CD4-positive, alpha-beta memory T cell (primary cell): ENCODE results near the gene TMEM9. TPM values are rescaled to one million over a fixed set of nuclear protein-coding genes. Genes with fewer than 3 reads are reported as not detected.

Source experiments
- CTCF ChIA-PET: fragments of 350-600 bp; sonication (Branson Sonifier 250); formaldehyde crosslinking; loops from one replicate; lab custom pipeline; 2021; ENCODE audit warnings: inconsistent platforms; ENCODE audit not compliant: partially characterized antibody; lab: Charles Lee
- POLR2A ChIA-PET: fragments of 350-600 bp; sonication (Branson Sonifier 250); formaldehyde crosslinking; loops from one replicate; lab custom pipeline; 2021; ENCODE audit not compliant: partially characterized antibody; lab: Charles Lee
- DNase-seq, 5 donors: peaks; one replicate each; pipeline versions ENCODE4 v3.0.0 to v3.0.0-alpha.2; 2020 to 2022; ENCODE audit warnings: mixed read lengths in 1 of 5
- H3K27ac ChIP-seq: one replicate; pipeline ENCODE4 v1.7.0; 2013; ENCODE audit warnings: low read depth, low read length
- H3K27me3 ChIP-seq: 2 replicates; pipeline ENCODE4 v1.7.0; 2013; ENCODE audit warnings: mild to moderate bottlenecking, low read length, moderate library complexity; ENCODE audit not compliant: insufficient read depth
- H3K36me3 ChIP-seq: 2 replicates; pipeline ENCODE4 v1.7.0; 2013; ENCODE audit warnings: mild to moderate bottlenecking, low read length, moderate library complexity; ENCODE audit not compliant: insufficient read depth
- H3K4me1 ChIP-seq: 2 replicates; pipeline ENCODE4 v1.7.0; 2013; ENCODE audit warnings: mild to moderate bottlenecking, low read length, moderate library complexity; ENCODE audit not compliant: insufficient read depth
- H3K4me3 ChIP-seq, 2 donors: one replicate each; pipeline ENCODE4 v1.7.0; 2013; ENCODE audit warnings: low read length in 2 of 2, mild to moderate bottlenecking in 1 of 2
- H3K9me3 ChIP-seq, 2 donors: one replicate each; pipeline ENCODE4 v1.7.0; 2013; ENCODE audit warnings: low read length in 2 of 2, control low read depth in 1 of 2; ENCODE audit not compliant: control insufficient read depth in 1 of 2
- H3K27ac Mint-ChIP-seq, 7 donors: one replicate each; pipeline ENCODE4 v1.8.0; 2020 to 2021; ENCODE audit warnings: mixed read lengths in 7 of 7, mild to moderate bottlenecking in 6 of 7, inconsistent platforms in 3 of 7, moderate library complexity in 3 of 7
- H3K27me3 Mint-ChIP-seq, 2 donors: one replicate each; pipeline ENCODE4 v1.8.0; 2020 to 2021; ENCODE audit warnings: mixed read lengths in 2 of 2
- H3K36me3 Mint-ChIP-seq, 2 donors: one replicate each; pipeline ENCODE4 v1.8.0; 2020 to 2021; ENCODE audit warnings: mixed read lengths in 2 of 2, inconsistent platforms in 1 of 2, mild to moderate bottlenecking in 1 of 2
- H3K4me1 Mint-ChIP-seq, 4 donors: one replicate each; pipeline ENCODE4 v1.8.0; 2020 to 2021; ENCODE audit warnings: mixed read lengths in 4 of 4, mild to moderate bottlenecking in 1 of 4
- H3K4me3 Mint-ChIP-seq, 8 donors: one replicate each; pipeline ENCODE4 v1.8.0; 2020 to 2021; ENCODE audit warnings: mixed read lengths in 8 of 8, mild to moderate bottlenecking in 7 of 8, moderate library complexity in 6 of 8, inconsistent platforms in 3 of 8
- H3K9me3 Mint-ChIP-seq, 8 donors: one replicate each; pipeline ENCODE4 v1.8.0; 2020 to 2021; ENCODE audit warnings: mixed read lengths in 8 of 8, mild to moderate bottlenecking in 5 of 8, inconsistent platforms in 3 of 8, moderate library complexity in 1 of 8
- intact Hi-C: fragments of 100-400 bp; cut with micrococcal nuclease; formaldehyde crosslinking; loops from one replicate; pipeline ENCODE4 v1.15.1; 2023
- polyA plus RNA-seq, 2 donors: library from polyadenylated mRNA; unstranded; fragments of 300-500 nt; fragmentation: Illumina TruSeq; gene quantifications; one replicate each; pipeline ENCODE4 v1.2.3, GENCODE V29; 2021
- total RNA-seq, 2 experiments: library from RNA; stranded (reverse); gene quantifications; one replicate each; pipeline ENCODE4 v1.2.3, GENCODE V29; 2021

The TMEM9 gene
- total and polyA plus RNA-seq, 4 experiments from 2014 or later: 20.6 to 64.3 (median 23.3) TPM

- Histone ChIP-seq H3K4me1 (no peaks in the 10 kb centered on the region), H3K4me3 (no peak overlapping the region), H3K27me3 (no peaks in the 10 kb centered on the region), H3K36me3 (no peaks in the 10 kb centered on the region), H3K9me3 (no peaks in the 10 kb centered on the region), H3K27ac (no peak overlapping the region)
- ChIA-PET CTCF (no interaction called here), POLR2A (no interaction called here)
- DNase-seq: no peak
- peaks cover 13 to 20% of the 10 kb centered on the region in 2 donors for H3K27me3 Mint-ChIP-seq
- no peaks in the 10 kb centered on the region for H3K4me1 Mint-ChIP-seq
- no peak overlapping the region for H3K27ac Mint-ChIP-seq
- intact Hi-C loops: loop anchor here (5.0 kb wide), 1 partner anchor 42 kb away; no protein-coding TSS in a partner anchor
- no peaks in the 10 kb centered on the region for H3K36me3 Mint-ChIP-seq
- H3K9me3 Mint-ChIP-seq: no peaks in the 10 kb centered on the region
- H3K4me3 Mint-ChIP-seq: no peak overlapping the region
Observed at GRCh38 chr1:201189085-201189484, 34.8 kb upstream of the TMEM9 start.

- DNase-seq: no peak
- Mint-ChIP-seq H3K27me3 (peaks cover 12 to 23% of the 10 kb centered on the region in 2 donors), H3K4me3 (no peak overlapping the region), H3K27ac (no peak overlapping the region), H3K9me3 (no peaks in the 10 kb centered on the region), H3K4me1 (no peaks in the 10 kb centered on the region), H3K36me3 (no peaks in the 10 kb centered on the region)
- intact Hi-C loops: loop anchor here (5.0 kb wide), 1 partner anchor 39 kb away; no protein-coding TSS in a partner anchor
- H3K4me3 ChIP-seq: no peak overlapping the region
- CTCF ChIA-PET: no interaction called here
- H3K36me3 ChIP-seq: no peaks in the 10 kb centered on the region
- no peaks in the 10 kb centered on the region for H3K27me3 ChIP-seq
- H3K4me1 ChIP-seq: no peaks in the 10 kb centered on the region
- POLR2A ChIA-PET: no interaction called here
- no peak overlapping the region for H3K27ac ChIP-seq
- no peaks in the 10 kb centered on the region for H3K9me3 ChIP-seq
Observed at GRCh38 chr1:201186192-201186591, 31.9 kb upstream of the TMEM9 start.

GRCh38 chr1:201185527-201186128 is 31.4 kb upstream of the TMEM9 start:
- no peaks in the 10 kb centered on the region for H3K4me1 Mint-ChIP-seq
- no peaks in the 10 kb centered on the region for H3K27me3 ChIP-seq
- no peaks in the 10 kb centered on the region for H3K4me1 ChIP-seq
- intact Hi-C loops: loop anchor here (5.0 kb wide), 1 partner anchor 38 kb away; no protein-coding TSS in a partner anchor
- no peaks in the 10 kb centered on the region for H3K36me3 ChIP-seq
- peaks cover 12 to 21% of the 10 kb centered on the region in 2 donors for H3K27me3 Mint-ChIP-seq
- no peak overlapping the region for H3K27ac Mint-ChIP-seq
- no peak overlapping the region for H3K4me3 Mint-ChIP-seq
- POLR2A ChIA-PET: no interaction called here
- no peaks in the 10 kb centered on the region for H3K9me3 ChIP-seq
- no peak overlapping the region for H3K27ac ChIP-seq
- no peaks in the 10 kb centered on the region for H3K36me3 Mint-ChIP-seq
- no peaks in the 10 kb centered on the region for H3K9me3 Mint-ChIP-seq
- H3K4me3 ChIP-seq: no peak overlapping the region
- DNase-seq: no peak
- CTCF ChIA-PET: no interaction called here

GRCh38 chr1:201185123-201185453 is 30.8 kb upstream of the TMEM9 start:
- no peak for DNase-seq
- H3K27me3 Mint-ChIP-seq: peaks cover 9 to 24% of the 10 kb centered on the region in 2 donors
- intact Hi-C loops: loop anchor here (5.0 kb wide), 1 partner anchor 38 kb away; no protein-coding TSS in a partner anchor
- Histone ChIP-seq H3K36me3 (no peaks in the 10 kb centered on the region), H3K27me3 (no peaks in the 10 kb centered on the region), H3K9me3 (no peaks in the 10 kb centered on the region), H3K27ac (no peak overlapping the region), H3K4me1 (no peaks in the 10 kb centered on the region), H3K4me3 (no peak overlapping the region)
- H3K9me3 Mint-ChIP-seq: no peaks in the 10 kb centered on the region
- CTCF ChIA-PET: no interaction called here
- H3K4me1 Mint-ChIP-seq: no peaks in the 10 kb centered on the region
- no peaks in the 10 kb centered on the region for H3K36me3 Mint-ChIP-seq
- POLR2A ChIA-PET: interaction anchor here (0.6 kb wide), 1 partner anchor 355 kb away, joined by 3 read pairs; no protein-coding TSS in a partner anchor
- no peak overlapping the region for H3K27ac Mint-ChIP-seq
- H3K4me3 Mint-ChIP-seq: no peak overlapping the region

- Histone ChIP-seq H3K9me3 (no peaks in the 10 kb centered on the region), H3K27ac (no peak overlapping the region), H3K4me3 (no peak overlapping the region), H3K36me3 (no peaks in the 10 kb centered on the region), H3K27me3 (no peaks in the 10 kb centered on the region), H3K4me1 (no peaks in the 10 kb centered on the region)
- DNase-seq: no peak
- H3K9me3 Mint-ChIP-seq: peaks cover 0 to 4% (median 0%) of the 10 kb centered on the region in 8 donors
- ChIA-PET CTCF (no interaction called here), POLR2A (interaction anchor here (0.6 kb wide), 1 partner anchor 355 kb away, joined by 3 read pairs; no protein-coding TSS in a partner anchor)
- H3K4me3 Mint-ChIP-seq: no peak overlapping the region
- H3K27ac Mint-ChIP-seq: no peak overlapping the region
- no peaks in the 10 kb centered on the region for H3K36me3 Mint-ChIP-seq
- peaks cover 8 to 23% of the 10 kb centered on the region in 2 donors for H3K27me3 Mint-ChIP-seq
- intact Hi-C loops: loop anchor here (5.0 kb wide), 1 partner anchor 37 kb away; no protein-coding TSS in a partner anchor
- no peaks in the 10 kb centered on the region for H3K4me1 Mint-ChIP-seq
Observed at GRCh38 chr1:201184307-201185122, 30.2 kb upstream of the TMEM9 start.

- Histone ChIP-seq H3K27me3 (no peaks in the 10 kb centered on the region), H3K4me1 (no peaks in the 10 kb centered on the region), H3K9me3 (no peaks in the 10 kb centered on the region), H3K36me3 (no peaks in the 10 kb centered on the region), H3K27ac (no peak overlapping the region), H3K4me3 (no peak overlapping the region)
- DNase-seq: no peak
- Mint-ChIP-seq H3K27ac (no peak overlapping the region), H3K9me3 (peaks cover 0 to 7% (median 3%) of the 10 kb centered on the region in 8 donors), H3K27me3 (peaks cover 8 to 25% of the 10 kb centered on the region in 2 donors), H3K4me3 (no peak overlapping the region), H3K36me3 (peaks cover 0 to 5% of the 10 kb centered on the region in 2 donors), H3K4me1 (no peaks in the 10 kb centered on the region)
- intact Hi-C loops: no loop called here
- POLR2A ChIA-PET: no interaction called here
- CTCF ChIA-PET: no interaction called here
Observed at GRCh38 chr1:201183753-201184152, 29.5 kb upstream of the TMEM9 start.

GRCh38 chr1:201183209-201183608 is 28.9 kb upstream of the TMEM9 start:
- ChIA-PET CTCF (no interaction called here), POLR2A (no interaction called here)
- H3K4me3 Mint-ChIP-seq: no peak overlapping the region
- H3K36me3 ChIP-seq: no peaks in the 10 kb centered on the region
- no peak overlapping the region for H3K27ac ChIP-seq
- no peak overlapping the region for H3K4me3 ChIP-seq
- no peaks in the 10 kb centered on the region for H3K4me1 ChIP-seq
- no peaks in the 10 kb centered on the region for H3K9me3 ChIP-seq
- peaks cover 0 to 5% of the 10 kb centered on the region in 2 donors for H3K36me3 Mint-ChIP-seq
- no peak for DNase-seq
- intact Hi-C loops: no loop called here
- H3K9me3 Mint-ChIP-seq: peaks cover 0 to 9% (median 7%) of the 10 kb centered on the region in 8 donors
- H3K4me1 Mint-ChIP-seq: no peaks in the 10 kb centered on the region
- H3K27me3 Mint-ChIP-seq: peaks cover 10 to 29% of the 10 kb centered on the region in 2 donors
- no peaks in the 10 kb centered on the region for H3K27me3 ChIP-seq
- no peak overlapping the region for H3K27ac Mint-ChIP-seq
